Right lobe of liver (tissue), 4 donors: ENCODE data around the gene USP17L29.
"Not testable (repeated sequence)": the region's sequence is repeated elsewhere in the genome, so short reads cannot be mapped to it uniquely, and the experiment has no call there.

ENCODE experiments used
- POLR2A ChIP-seq: fragments of 450-650 bp; IDR thresholded peaks from one replicate; pipeline ENCODE4 v1.6.1; 2017; ENCODE audit warnings: antibody characterized with exemption, mild to moderate bottlenecking
- TF ChIP-seq, protein P1 (sequence below), 4 donors: fragments of 200-600 bp in 3 of 4; fragments of 450-650 bp in 1 of 4; IDR thresholded peaks; one replicate each; pipeline versions ENCODE4 v1.5.1 to v1.8.0; 2016 to 2022; ENCODE audit warnings: antibody characterized with exemption in 4 of 4, mild to moderate bottlenecking in 2 of 4
- donor health status: DM: no; HTN: no; CAD: no.
- donor health status: DM: no; HTN: no; CAD: no.
- donor health status: DM: no; HTN: yes; CAD: no.

DNA sequence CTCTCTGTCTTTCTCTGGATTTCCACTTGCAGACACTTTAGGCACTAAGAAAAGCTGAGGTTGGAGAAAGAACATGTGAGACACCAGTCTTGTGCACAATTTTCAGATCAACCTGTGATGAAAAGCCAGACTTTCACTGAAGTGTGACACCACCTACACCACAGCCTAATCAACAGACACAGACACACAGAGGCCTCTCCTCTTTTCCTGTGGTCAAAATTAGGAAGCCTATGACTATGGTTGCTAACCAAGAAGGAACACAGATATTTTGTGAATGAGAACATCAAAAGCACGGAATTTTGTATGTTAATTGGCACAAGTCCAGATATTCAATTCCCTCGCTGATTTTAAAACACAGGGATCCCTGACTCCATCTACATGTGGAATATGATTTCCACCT, 35.6 kb downstream of the USP17L29 start:
- TF ChIP-seq, protein P1, sequence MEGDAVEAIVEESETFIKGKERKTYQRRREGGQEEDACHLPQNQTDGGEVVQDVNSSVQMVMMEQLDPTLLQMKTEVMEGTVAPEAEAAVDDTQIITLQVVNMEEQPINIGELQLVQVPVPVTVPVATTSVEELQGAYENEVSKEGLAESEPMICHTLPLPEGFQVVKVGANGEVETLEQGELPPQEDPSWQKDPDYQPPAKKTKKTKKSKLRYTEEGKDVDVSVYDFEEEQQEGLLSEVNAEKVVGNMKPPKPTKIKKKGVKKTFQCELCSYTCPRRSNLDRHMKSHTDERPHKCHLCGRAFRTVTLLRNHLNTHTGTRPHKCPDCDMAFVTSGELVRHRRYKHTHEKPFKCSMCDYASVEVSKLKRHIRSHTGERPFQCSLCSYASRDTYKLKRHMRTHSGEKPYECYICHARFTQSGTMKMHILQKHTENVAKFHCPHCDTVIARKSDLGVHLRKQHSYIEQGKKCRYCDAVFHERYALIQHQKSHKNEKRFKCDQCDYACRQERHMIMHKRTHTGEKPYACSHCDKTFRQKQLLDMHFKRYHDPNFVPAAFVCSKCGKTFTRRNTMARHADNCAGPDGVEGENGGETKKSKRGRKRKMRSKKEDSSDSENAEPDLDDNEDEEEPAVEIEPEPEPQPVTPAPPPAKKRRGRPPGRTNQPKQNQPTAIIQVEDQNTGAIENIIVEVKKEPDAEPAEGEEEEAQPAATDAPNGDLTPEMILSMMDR (IDR thresholded peaks at IDR 0.05): not testable (repeated sequence)
- TF ChIP-seq POLR2A: not testable (repeated sequence)
